ENCODE measurements around the gene MERTK.

The MERTK gene

GRCh38 chr2:111986116-111986900 lies 87.9 kb downstream of the MERTK start:
- Mint-ChIP-seq H3K4me3 (no peak overlapping the region), H3K27ac (no peak overlapping the region), H3K4me1 (peaks cover 2% of the 10 kb centered on the region), H3K9me3 (peaks cover 2% of the 10 kb centered on the region), H3K27me3 (peaks cover 5% of the 10 kb centered on the region), H3K36me3 (no peaks in the 10 kb centered on the region)
- no peak for DNase-seq (ENCODE audit: low spot score in 2 of 2)
- ATAC-seq (ENCODE audit: low read depth): no peak

GRCh38 chr2:111990375-111990774 lies 92.0 kb downstream of the MERTK start:
- no peak for DNase-seq (ENCODE audit: low spot score in 2 of 2)
- Mint-ChIP-seq H3K27ac (no peak overlapping the region), H3K27me3 (no peaks in the 10 kb centered on the region), H3K4me1 (no peaks in the 10 kb centered on the region), H3K36me3 (no peaks in the 10 kb centered on the region), H3K4me3 (no peak overlapping the region), H3K9me3 (peaks cover 1% of the 10 kb centered on the region)
- no peak for ATAC-seq (ENCODE audit: low read depth)

- no peak for DNase-seq (ENCODE audit: low spot score in 2 of 2)
- Mint-ChIP-seq H3K36me3 (no peaks in the 10 kb centered on the region), H3K4me3 (no peak overlapping the region), H3K9me3 (no peaks in the 10 kb centered on the region), H3K4me1 (no peaks in the 10 kb centered on the region), H3K27ac (no peak overlapping the region), H3K27me3 (no peaks in the 10 kb centered on the region)
- ATAC-seq (ENCODE audit: low read depth): no peak
Measured at GRCh38 chr2:111990856-111991255, 92.4 kb downstream of the MERTK start.

GRCh38 chr2:111994042-111994441 lies 95.6 kb downstream of the MERTK start:
- no peaks in the 10 kb centered on the region for H3K36me3 Mint-ChIP-seq
- DNase-seq (ENCODE audit: low spot score in 2 of 2): no peak
- no peak for ATAC-seq (ENCODE audit: low read depth)
- no peak overlapping the region for H3K4me3 Mint-ChIP-seq
- no peaks in the 10 kb centered on the region for H3K27me3 Mint-ChIP-seq
- H3K27ac Mint-ChIP-seq: no peak overlapping the region
- H3K4me1 Mint-ChIP-seq: no peaks in the 10 kb centered on the region
- H3K9me3 Mint-ChIP-seq: no peaks in the 10 kb centered on the region

GRCh38 chr2:111995148-111995547 lies 96.7 kb downstream of the MERTK start:
- no peaks in the 10 kb centered on the region for H3K4me1 Mint-ChIP-seq
- no peaks in the 10 kb centered on the region for H3K27me3 Mint-ChIP-seq
- peaks cover 2% of the 10 kb centered on the region for H3K9me3 Mint-ChIP-seq
- no peak for ATAC-seq (ENCODE audit: low read depth)
- DNase-seq (ENCODE audit: low spot score in 2 of 2): no peak
- no peaks in the 10 kb centered on the region for H3K36me3 Mint-ChIP-seq
- no peak overlapping the region for H3K4me3 Mint-ChIP-seq
- no peak overlapping the region for H3K27ac Mint-ChIP-seq

- peaks cover 20% of the 10 kb centered on the region for H3K4me1 Mint-ChIP-seq
Measured at GRCh38 chr2:111999809-112000208, 101.4 kb downstream of the MERTK start.

GRCh38 chr2:112000399-112001135 lies 102.2 kb downstream of the MERTK start:
- peak overlapping the region; percentile 72 for H3K27ac Mint-ChIP-seq
- H3K36me3 Mint-ChIP-seq: no peaks in the 10 kb centered on the region
- peaks cover 2% of the 10 kb centered on the region for H3K9me3 Mint-ChIP-seq
- ATAC-seq (ENCODE audit: low read depth): no peak
- H3K27me3 Mint-ChIP-seq: no peaks in the 10 kb centered on the region
- DNase-seq (ENCODE audit: low spot score in 2 of 2): no peak
- peaks cover 20% of the 10 kb centered on the region for H3K4me1 Mint-ChIP-seq
- H3K4me3 Mint-ChIP-seq: peak overlapping the region; percentile 6

More at GRCh38 chr2:111999809-112000208, 101.4 kb downstream of the MERTK start:
- Mint-ChIP-seq H3K27ac (no peak overlapping the region), H3K9me3 (peaks cover 2% of the 10 kb centered on the region), H3K27me3 (no peaks in the 10 kb centered on the region), H3K4me3 (no peak overlapping the region), H3K36me3 (no peaks in the 10 kb centered on the region)
- ATAC-seq (ENCODE audit: low read depth) (no peak), DNase-seq (ENCODE audit: low spot score in 2 of 2) (no peak)

GRCh38 chr2:112001136-112001715 lies 102.8 kb downstream of the MERTK start:
- H3K9me3 Mint-ChIP-seq: peaks cover 2% of the 10 kb centered on the region
- peak in 1 of 2 donors; percentile 10 for DNase-seq (ENCODE audit: low spot score in 2 of 2)

GRCh38 chr2:112001942-112002341 lies 103.5 kb downstream of the MERTK start:
- no peak for ATAC-seq (ENCODE audit: low read depth)
- peaks cover 20% of the 10 kb centered on the region for H3K4me1 Mint-ChIP-seq
- no peak for DNase-seq (ENCODE audit: low spot score in 2 of 2)
- no peaks in the 10 kb centered on the region for H3K27me3 Mint-ChIP-seq
- H3K4me3 Mint-ChIP-seq: no peak overlapping the region
- no peak overlapping the region for H3K27ac Mint-ChIP-seq
- peaks cover 2% of the 10 kb centered on the region for H3K9me3 Mint-ChIP-seq
- no peaks in the 10 kb centered on the region for H3K36me3 Mint-ChIP-seq

More at GRCh38 chr2:112001136-112001715, 102.8 kb downstream of the MERTK start:
- H3K4me3 Mint-ChIP-seq: peak overlapping the region; percentile 6
- ATAC-seq (ENCODE audit: low read depth): peak; percentile 78
- H3K36me3 Mint-ChIP-seq: no peaks in the 10 kb centered on the region
- H3K4me1 Mint-ChIP-seq: peaks cover 20% of the 10 kb centered on the region
- H3K27me3 Mint-ChIP-seq: no peaks in the 10 kb centered on the region
- peak overlapping the region; percentile 72 for H3K27ac Mint-ChIP-seq

- H3K9me3 Mint-ChIP-seq: peaks cover 2% of the 10 kb centered on the region
- DNase-seq (ENCODE audit: low spot score in 2 of 2): no peak
- H3K27ac Mint-ChIP-seq: no peak overlapping the region
- ATAC-seq (ENCODE audit: low read depth): no peak
- H3K4me1 Mint-ChIP-seq: peaks cover 20% of the 10 kb centered on the region
- H3K4me3 Mint-ChIP-seq: no peak overlapping the region
- H3K36me3 Mint-ChIP-seq: no peaks in the 10 kb centered on the region
- no peaks in the 10 kb centered on the region for H3K27me3 Mint-ChIP-seq
Measured at GRCh38 chr2:112003576-112004252, 105.3 kb downstream of the MERTK start.

GRCh38 chr2:112004253-112004645 lies 105.8 kb downstream of the MERTK start:
- Mint-ChIP-seq H3K27me3 (no peaks in the 10 kb centered on the region), H3K27ac (no peak overlapping the region), H3K36me3 (no peaks in the 10 kb centered on the region), H3K9me3 (peaks cover 2% of the 10 kb centered on the region), H3K4me3 (no peak overlapping the region), H3K4me1 (peaks cover 20% of the 10 kb centered on the region)
- DNase-seq (ENCODE audit: low spot score in 2 of 2) (peak in 1 of 2 donors; percentile 13), ATAC-seq (ENCODE audit: low read depth) (peak; percentile 75)

GRCh38 chr2:112005406-112006075 lies 107.1 kb downstream of the MERTK start:
- Mint-ChIP-seq H3K4me1 (peaks cover 20% of the 10 kb centered on the region), H3K4me3 (no peak overlapping the region), H3K27ac (no peak overlapping the region), H3K9me3 (no peaks in the 10 kb centered on the region), H3K36me3 (no peaks in the 10 kb centered on the region), H3K27me3 (no peaks in the 10 kb centered on the region)
- ATAC-seq (ENCODE audit: low read depth) (no peak), DNase-seq (ENCODE audit: low spot score in 2 of 2) (no peak)

GRCh38 chr2:112006076-112006410 lies 107.6 kb downstream of the MERTK start:
- H3K27ac Mint-ChIP-seq: no peak overlapping the region
- no peaks in the 10 kb centered on the region for H3K9me3 Mint-ChIP-seq
- no peaks in the 10 kb centered on the region for H3K36me3 Mint-ChIP-seq
- no peaks in the 10 kb centered on the region for H3K27me3 Mint-ChIP-seq
- peaks cover 18% of the 10 kb centered on the region for H3K4me1 Mint-ChIP-seq
- ATAC-seq (ENCODE audit: low read depth) (no peak), DNase-seq (ENCODE audit: low spot score in 2 of 2) (no peak)
- H3K4me3 Mint-ChIP-seq: no peak overlapping the region

Data from memory B cell (primary cell).